ENCODE data around the gene PKLR. TPM values are rescaled to one million over a fixed set of nuclear protein-coding genes. Genes with fewer than 3 reads are reported as not detected.

The PKLR gene
- total and polyA plus RNA-seq, 2 donors (not counting 3 experiments of a cell fraction or from before 2014, with no cell fraction given), result not detected

GRCh38 chr1:155241841-155242264 lies 59.4 kb downstream of the PKLR start:
- dilution Hi-C loops (cut with MboI; ENCODE audit: extremely low pct_ligation_motif_present, low sequenced_read_pairs) (no loop called here), intact Hi-C loops (cut with micrococcal nuclease) (no loop called here)
- BruUV-seq (replicated peaks), result no TSS peak
- no peaks in the 10 kb centered on the region for H4K20me1 ChIP-seq (replicated peaks; ENCODE audit: control insufficient read depth, extremely low read depth, insufficient read depth, low read length)
- ChIA-PET CTCF (interaction anchor here (1.5 to 2.6 kb wide), 2 partner anchors 9 to 35 kb away, joined by 4 to 16 read pairs; no protein-coding TSS in a partner anchor), POLR2A (no interaction called here)
- no peak for FAIRE-seq
- H2AFZ ChIP-seq (ENCODE audit: low read depth, low read length), result no peak overlapping the region
- peaks cover 6 to 7% of the 10 kb centered on the region in 2 experiments for H3K36me3 ChIP-seq (ENCODE audit: control insufficient read depth in 2 of 2, extremely low read depth in 1 of 2, insufficient read depth in 2 of 2, low read length in 2 of 2)
- peaks cover 16% of the 10 kb centered on the region for H3K4me1 ChIP-seq (ENCODE audit: control insufficient read depth, extremely low read depth, insufficient read depth, low read length)
- H3K4me3 ChIP-seq (replicated peaks in 1 of 3; ENCODE audit: insufficient read depth in 1 of 3, low read depth in 1 of 3, low read length in 3 of 3), result no peak overlapping the region
- no peak overlapping the region for H3K27ac ChIP-seq (ENCODE audit: insufficient read depth, low read depth, low read length)
- no peaks in the 10 kb centered on the region for H3K9me1 ChIP-seq (replicated peaks; ENCODE audit: control insufficient read depth, extremely low read depth, insufficient read depth, low read length)
- no peaks in the 10 kb centered on the region for H3K27me3 ChIP-seq (ENCODE audit: control insufficient read depth in 2 of 2, insufficient read depth in 2 of 2, low read length in 2 of 2)
- TF ChIP-seq MYC (IDR thresholded peaks at IDR 0.05; ENCODE audit: low read depth, low read length), result no peak
- TF ChIP-seq GATA2 (IDR thresholded peaks at IDR 0.05; ENCODE audit: insufficient read depth, insufficient read length, low read depth, low read length), result no peak
- TF ChIP-seq CTCF (IDR thresholded peaks at IDR 0.05; ENCODE audit: extremely low read depth in 1 of 2, insufficient read depth in 1 of 2, low read depth in 1 of 2, low read length in 2 of 2), result no peak
- no peak for TF ChIP-seq FOS (IDR thresholded peaks at IDR 0.05; ENCODE audit: borderline replicate concordance, insufficient read depth, low read length)
- no peak for TF ChIP-seq MAX (IDR thresholded peaks at IDR 0.05; ENCODE audit: insufficient read depth, insufficient read length)
- no peak for TF ChIP-seq POLR2AphosphoS5 (IDR thresholded peaks at IDR 0.05; ENCODE audit: insufficient read depth, low read depth, low read length)
- TF ChIP-seq POLR2A (IDR thresholded peaks at IDR 0.05; ENCODE audit: low read depth, low read length), result no peak
- TF ChIP-seq JUN (IDR thresholded peaks at IDR 0.05; ENCODE audit: borderline replicate concordance, insufficient read depth, insufficient read length, low read depth), result no peak
- TF ChIP-seq EZH2 (IDR thresholded peaks at IDR 0.05; ENCODE audit: borderline replicate concordance, low read depth, low read length, severe bottlenecking), result no peak
- no peaks in the 10 kb centered on the region for H3K9me3 ChIP-seq (replicated peaks; ENCODE audit: control insufficient read depth, insufficient read depth, low read length)
- DNase-seq (ENCODE audit: low read depth, low spot score), result no peak
- H3K9ac ChIP-seq (replicated peaks; ENCODE audit: extremely low read depth, insufficient read depth, low read length), result no peak overlapping the region
- no peak overlapping the region for H3K4me2 ChIP-seq (ENCODE audit: insufficient read depth, low read length)
- peaks cover 7% of the 10 kb centered on the region for H3K79me2 ChIP-seq (ENCODE audit: control insufficient read depth, insufficient read depth, low read length)
